ENCODE measurements around the gene RIPOR2. TPM values are rescaled to one million over a fixed set of nuclear protein-coding genes. Genes with fewer than 3 reads are reported as not detected.

RIPOR2 gene
- total and polyA plus RNA-seq, 4 donors = 1.6 to 10.9 (median 3.7) TPM

GRCh38 chr6:24854077-24854666, 81.6 kb downstream of the RIPOR2 start:
- no peak overlapping the region for H3K9ac ChIP-seq (ENCODE audit: low read depth in 1 of 2, low read length in 2 of 2)
- H3K9me3 ChIP-seq (ENCODE audit: control insufficient read depth in 4 of 4, low read length in 3 of 4) = no peaks in the 10 kb centered on the region
- no peak overlapping the region for H3K27ac ChIP-seq (ENCODE audit: low read depth in 1 of 2, low read length in 2 of 2)
- peaks cover 0 to 7% (median 0%) of the 10 kb centered on the region in 4 donors for H3K4me1 ChIP-seq (ENCODE audit: control insufficient read depth in 4 of 4, insufficient read depth in 4 of 4, low read length in 3 of 4)
- H3K36me3 ChIP-seq (ENCODE audit: control insufficient read depth in 4 of 4, insufficient read depth in 3 of 4, low read depth in 1 of 4, low read length in 3 of 4) = peaks cover 0 to 3% (median 0%) of the 10 kb centered on the region in 4 donors
- TF ChIP-seq RAD21 (IDR thresholded peaks at IDR 0.05) = no peak
- TF ChIP-seq GABPA (IDR thresholded peaks at IDR 0.05 in 1 of 2, conservative IDR thresholded peaks at IDR 0.05 in 1 of 2) = no peak
- TF ChIP-seq JUND (IDR thresholded peaks at IDR 0.05) = no peak
- no peak for TF ChIP-seq RXRA (IDR thresholded peaks at IDR 0.05)
- TF ChIP-seq SP1 (IDR thresholded peaks at IDR 0.05) = no peak
- WGBS = 71% methylated on average over 3 of the region's 3 CpGs
- no peaks in the 10 kb centered on the region for H3K27me3 ChIP-seq (ENCODE audit: control insufficient read depth in 4 of 4, insufficient read depth in 4 of 4, low read length in 3 of 4)
- no peak for DNase-seq (ENCODE audit: low spot score)
- H3K4me3 ChIP-seq (ENCODE audit: low read depth in 1 of 3, low read length in 3 of 3) = no peak overlapping the region

- no peaks in the 10 kb centered on the region for H3K9me3 ChIP-seq (ENCODE audit: control insufficient read depth in 4 of 4, low read length in 3 of 4)
- no peak overlapping the region for H3K27ac ChIP-seq (ENCODE audit: low read depth in 1 of 2, low read length in 2 of 2)
- H3K9ac ChIP-seq (ENCODE audit: low read depth in 1 of 2, low read length in 2 of 2) = no peak overlapping the region
- H3K36me3 ChIP-seq (ENCODE audit: control insufficient read depth in 4 of 4, insufficient read depth in 3 of 4, low read depth in 1 of 4, low read length in 3 of 4) = peaks cover 0 to 4% (median 2%) of the 10 kb centered on the region in 4 donors
- no peaks in the 10 kb centered on the region for H3K27me3 ChIP-seq (ENCODE audit: control insufficient read depth in 4 of 4, insufficient read depth in 4 of 4, low read length in 3 of 4)
- TF ChIP-seq, protein P1, sequence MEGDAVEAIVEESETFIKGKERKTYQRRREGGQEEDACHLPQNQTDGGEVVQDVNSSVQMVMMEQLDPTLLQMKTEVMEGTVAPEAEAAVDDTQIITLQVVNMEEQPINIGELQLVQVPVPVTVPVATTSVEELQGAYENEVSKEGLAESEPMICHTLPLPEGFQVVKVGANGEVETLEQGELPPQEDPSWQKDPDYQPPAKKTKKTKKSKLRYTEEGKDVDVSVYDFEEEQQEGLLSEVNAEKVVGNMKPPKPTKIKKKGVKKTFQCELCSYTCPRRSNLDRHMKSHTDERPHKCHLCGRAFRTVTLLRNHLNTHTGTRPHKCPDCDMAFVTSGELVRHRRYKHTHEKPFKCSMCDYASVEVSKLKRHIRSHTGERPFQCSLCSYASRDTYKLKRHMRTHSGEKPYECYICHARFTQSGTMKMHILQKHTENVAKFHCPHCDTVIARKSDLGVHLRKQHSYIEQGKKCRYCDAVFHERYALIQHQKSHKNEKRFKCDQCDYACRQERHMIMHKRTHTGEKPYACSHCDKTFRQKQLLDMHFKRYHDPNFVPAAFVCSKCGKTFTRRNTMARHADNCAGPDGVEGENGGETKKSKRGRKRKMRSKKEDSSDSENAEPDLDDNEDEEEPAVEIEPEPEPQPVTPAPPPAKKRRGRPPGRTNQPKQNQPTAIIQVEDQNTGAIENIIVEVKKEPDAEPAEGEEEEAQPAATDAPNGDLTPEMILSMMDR (IDR thresholded peaks at IDR 0.05; ENCODE audit: low read depth, low read length, missing input control) = no peak
- peak in 1 of 2 donors; percentile 17 for TF ChIP-seq HNF4A (conservative IDR thresholded peaks at IDR 0.05)
- no peak for DNase-seq (ENCODE audit: low spot score)
- H3K4me3 ChIP-seq (ENCODE audit: low read depth in 1 of 3, low read length in 3 of 3) = no peak overlapping the region
- no peaks in the 10 kb centered on the region for H3K4me1 ChIP-seq (ENCODE audit: control insufficient read depth in 4 of 4, insufficient read depth in 4 of 4, low read length in 3 of 4)
- 79% methylated on average over 2 of the region's 2 CpGs for WGBS
Observed at GRCh38 chr6:24851086-24851485, 84.7 kb downstream of the RIPOR2 start.

DNA sequence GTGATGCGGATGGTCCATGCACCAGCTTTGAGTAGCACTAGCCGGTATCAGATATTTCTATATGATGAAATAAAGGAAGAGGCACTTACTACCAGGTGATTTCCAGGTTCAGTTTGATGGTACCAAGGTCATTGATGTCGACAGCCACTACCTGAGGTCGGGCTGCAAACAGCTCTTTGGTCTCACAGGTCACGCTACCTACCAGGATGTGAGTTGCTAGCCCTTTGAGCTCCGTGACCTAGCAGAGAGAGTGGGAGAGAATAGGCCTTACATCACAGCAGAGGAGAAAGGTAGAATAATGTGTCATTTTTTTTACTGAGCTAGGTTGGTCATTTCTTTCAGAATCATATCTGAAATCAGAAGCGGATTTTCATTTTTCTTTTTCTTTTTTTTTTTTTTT, 86.0 kb downstream of the RIPOR2 start:
- no peaks in the 10 kb centered on the region for H3K9me3 ChIP-seq (ENCODE audit: control insufficient read depth in 4 of 4, low read length in 3 of 4)
- no peak overlapping the region for H3K9ac ChIP-seq (ENCODE audit: low read depth in 1 of 2, low read length in 2 of 2)
- no peak for DNase-seq (ENCODE audit: low spot score)
- H3K4me3 ChIP-seq (ENCODE audit: low read depth in 1 of 3, low read length in 3 of 3) = no peak overlapping the region
- TF ChIP-seq, protein P2, sequence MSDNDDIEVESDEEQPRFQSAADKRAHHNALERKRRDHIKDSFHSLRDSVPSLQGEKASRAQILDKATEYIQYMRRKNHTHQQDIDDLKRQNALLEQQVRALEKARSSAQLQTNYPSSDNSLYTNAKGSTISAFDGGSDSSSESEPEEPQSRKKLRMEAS (IDR thresholded peaks at IDR 0.05) = no peak
- TF ChIP-seq HNF4A (conservative IDR thresholded peaks at IDR 0.05) = no peak
- no peak for TF ChIP-seq YY1 (IDR thresholded peaks at IDR 0.05)
- no peak for TF ChIP-seq SP1 (IDR thresholded peaks at IDR 0.05)
- TF ChIP-seq, protein P3, sequence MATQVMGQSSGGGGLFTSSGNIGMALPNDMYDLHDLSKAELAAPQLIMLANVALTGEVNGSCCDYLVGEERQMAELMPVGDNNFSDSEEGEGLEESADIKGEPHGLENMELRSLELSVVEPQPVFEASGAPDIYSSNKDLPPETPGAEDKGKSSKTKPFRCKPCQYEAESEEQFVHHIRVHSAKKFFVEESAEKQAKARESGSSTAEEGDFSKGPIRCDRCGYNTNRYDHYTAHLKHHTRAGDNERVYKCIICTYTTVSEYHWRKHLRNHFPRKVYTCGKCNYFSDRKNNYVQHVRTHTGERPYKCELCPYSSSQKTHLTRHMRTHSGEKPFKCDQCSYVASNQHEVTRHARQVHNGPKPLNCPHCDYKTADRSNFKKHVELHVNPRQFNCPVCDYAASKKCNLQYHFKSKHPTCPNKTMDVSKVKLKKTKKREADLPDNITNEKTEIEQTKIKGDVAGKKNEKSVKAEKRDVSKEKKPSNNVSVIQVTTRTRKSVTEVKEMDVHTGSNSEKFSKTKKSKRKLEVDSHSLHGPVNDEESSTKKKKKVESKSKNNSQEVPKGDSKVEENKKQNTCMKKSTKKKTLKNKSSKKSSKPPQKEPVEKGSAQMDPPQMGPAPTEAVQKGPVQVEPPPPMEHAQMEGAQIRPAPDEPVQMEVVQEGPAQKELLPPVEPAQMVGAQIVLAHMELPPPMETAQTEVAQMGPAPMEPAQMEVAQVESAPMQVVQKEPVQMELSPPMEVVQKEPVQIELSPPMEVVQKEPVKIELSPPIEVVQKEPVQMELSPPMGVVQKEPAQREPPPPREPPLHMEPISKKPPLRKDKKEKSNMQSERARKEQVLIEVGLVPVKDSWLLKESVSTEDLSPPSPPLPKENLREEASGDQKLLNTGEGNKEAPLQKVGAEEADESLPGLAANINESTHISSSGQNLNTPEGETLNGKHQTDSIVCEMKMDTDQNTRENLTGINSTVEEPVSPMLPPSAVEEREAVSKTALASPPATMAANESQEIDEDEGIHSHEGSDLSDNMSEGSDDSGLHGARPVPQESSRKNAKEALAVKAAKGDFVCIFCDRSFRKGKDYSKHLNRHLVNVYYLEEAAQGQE (IDR thresholded peaks at IDR 0.05) = no peak
- TF ChIP-seq, protein P4, sequence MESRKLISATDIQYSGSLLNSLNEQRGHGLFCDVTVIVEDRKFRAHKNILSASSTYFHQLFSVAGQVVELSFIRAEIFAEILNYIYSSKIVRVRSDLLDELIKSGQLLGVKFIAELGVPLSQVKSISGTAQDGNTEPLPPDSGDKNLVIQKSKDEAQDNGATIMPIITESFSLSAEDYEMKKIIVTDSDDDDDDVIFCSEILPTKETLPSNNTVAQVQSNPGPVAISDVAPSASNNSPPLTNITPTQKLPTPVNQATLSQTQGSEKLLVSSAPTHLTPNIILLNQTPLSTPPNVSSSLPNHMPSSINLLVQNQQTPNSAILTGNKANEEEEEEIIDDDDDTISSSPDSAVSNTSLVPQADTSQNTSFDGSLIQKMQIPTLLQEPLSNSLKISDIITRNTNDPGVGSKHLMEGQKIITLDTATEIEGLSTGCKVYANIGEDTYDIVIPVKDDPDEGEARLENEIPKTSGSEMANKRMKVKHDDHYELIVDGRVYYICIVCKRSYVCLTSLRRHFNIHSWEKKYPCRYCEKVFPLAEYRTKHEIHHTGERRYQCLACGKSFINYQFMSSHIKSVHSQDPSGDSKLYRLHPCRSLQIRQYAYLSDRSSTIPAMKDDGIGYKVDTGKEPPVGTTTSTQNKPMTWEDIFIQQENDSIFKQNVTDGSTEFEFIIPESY (IDR thresholded peaks at IDR 0.05) = no peak
- no peak for TF ChIP-seq TAF1 (conservative IDR thresholded peaks at IDR 0.05)
- TF ChIP-seq FOXA1 (IDR thresholded peaks at IDR 0.05) = no peak
- TF ChIP-seq GABPA (IDR thresholded peaks at IDR 0.05 in 1 of 2, conservative IDR thresholded peaks at IDR 0.05 in 1 of 2) = no peak
- peaks cover 0 to 5% (median 2%) of the 10 kb centered on the region in 4 donors for H3K36me3 ChIP-seq (ENCODE audit: control insufficient read depth in 4 of 4, insufficient read depth in 3 of 4, low read depth in 1 of 4, low read length in 3 of 4)
- no peaks in the 10 kb centered on the region for H3K27me3 ChIP-seq (ENCODE audit: control insufficient read depth in 4 of 4, insufficient read depth in 4 of 4, low read length in 3 of 4)
- WGBS = 74% methylated on average over 7 of the region's 7 CpGs
- no peak overlapping the region for H3K27ac ChIP-seq (ENCODE audit: low read depth in 1 of 2, low read length in 2 of 2)
- H3K4me1 ChIP-seq (ENCODE audit: control insufficient read depth in 4 of 4, insufficient read depth in 4 of 4, low read length in 3 of 4) = no peaks in the 10 kb centered on the region

Measured in liver (tissue), 9 donors.